Measurements from ENCODE around the gene MUC12.
"Not testable (repeated sequence)": the region's sequence is repeated elsewhere in the genome, so short reads cannot be mapped to it uniquely, and the experiment has no call there.

Gene MUC12

GRCh38 chr7:100969066-100969615 lies at the start of gene MUC12:
Gene MUC12, plus strand, starts transcription at chr7:100969565. Its CDS starts 58 bp downstream, at chr7:100969623.
- no peak for TF ChIP-seq CTCF (IDR thresholded peaks at IDR 0.05; ENCODE audit: extremely low read depth, insufficient read depth, missing control alignments)
- in situ Hi-C loops (cut with MboI; ENCODE audit: low pct_unique_long_range_greater_than_20kb, low sequenced_read_pairs, unreplicated experiment), result loop anchor here (10.0 kb wide), 1 partner anchor 86 kb away; no protein-coding TSS in a partner anchor
- DNase-seq (ENCODE audit: low spot score), result no peak

GRCh38 chr7:100919779-100920437 lies 49.5 kb upstream of the MUC12 start:
- in situ Hi-C loops (cut with MboI; ENCODE audit: low pct_unique_long_range_greater_than_20kb, low sequenced_read_pairs, unreplicated experiment); DNase-seq (ENCODE audit: low spot score): not testable (repeated sequence)

- in situ Hi-C loops (cut with MboI; ENCODE audit: low pct_unique_long_range_greater_than_20kb, low sequenced_read_pairs, unreplicated experiment), result no loop called here
- DNase-seq (ENCODE audit: low spot score), result no peak
- TF ChIP-seq CTCF (IDR thresholded peaks at IDR 0.05; ENCODE audit: extremely low read depth, insufficient read depth, missing control alignments), result no peak
Measured at GRCh38 chr7:100921039-100921438, 48.3 kb upstream of the MUC12 start.

GRCh38 chr7:100923616-100924015 lies 45.7 kb upstream of the MUC12 start:
- in situ Hi-C loops (cut with MboI; ENCODE audit: low pct_unique_long_range_greater_than_20kb, low sequenced_read_pairs, unreplicated experiment); DNase-seq (ENCODE audit: low spot score): not testable (repeated sequence)

GRCh38 chr7:100929808-100930174 lies 39.6 kb upstream of the MUC12 start:
- in situ Hi-C loops (cut with MboI; ENCODE audit: low pct_unique_long_range_greater_than_20kb, low sequenced_read_pairs, unreplicated experiment), result no loop called here
- no peak for TF ChIP-seq CTCF (IDR thresholded peaks at IDR 0.05; ENCODE audit: extremely low read depth, insufficient read depth, missing control alignments)
- no peak for DNase-seq (ENCODE audit: low spot score)

- in situ Hi-C loops (cut with MboI; ENCODE audit: low pct_unique_long_range_greater_than_20kb, low sequenced_read_pairs, unreplicated experiment), result no loop called here
- no peak for TF ChIP-seq CTCF (IDR thresholded peaks at IDR 0.05; ENCODE audit: extremely low read depth, insufficient read depth, missing control alignments)
- DNase-seq (ENCODE audit: low spot score), result no peak
Measured at GRCh38 chr7:100933734-100934133, 35.6 kb upstream of the MUC12 start.

GRCh38 chr7:100935381-100935780 lies 34.0 kb upstream of the MUC12 start:
- DNase-seq (ENCODE audit: low spot score), result not testable (repeated sequence)

GRCh38 chr7:100936167-100936566 lies 33.2 kb upstream of the MUC12 start:
- in situ Hi-C loops (cut with MboI; ENCODE audit: low pct_unique_long_range_greater_than_20kb, low sequenced_read_pairs, unreplicated experiment); DNase-seq (ENCODE audit: low spot score): not testable (repeated sequence)

More at GRCh38 chr7:100935381-100935780, 34.0 kb upstream of the MUC12 start:
- in situ Hi-C loops (cut with MboI; ENCODE audit: low pct_unique_long_range_greater_than_20kb, low sequenced_read_pairs, unreplicated experiment), result not testable (repeated sequence)
